ENCODE data around the gene RBM39.
"Not testable (repeated sequence)": the region's sequence is repeated elsewhere in the genome, so short reads cannot be mapped to it uniquely, and the experiment has no call there.

RBM39 gene

DNA sequence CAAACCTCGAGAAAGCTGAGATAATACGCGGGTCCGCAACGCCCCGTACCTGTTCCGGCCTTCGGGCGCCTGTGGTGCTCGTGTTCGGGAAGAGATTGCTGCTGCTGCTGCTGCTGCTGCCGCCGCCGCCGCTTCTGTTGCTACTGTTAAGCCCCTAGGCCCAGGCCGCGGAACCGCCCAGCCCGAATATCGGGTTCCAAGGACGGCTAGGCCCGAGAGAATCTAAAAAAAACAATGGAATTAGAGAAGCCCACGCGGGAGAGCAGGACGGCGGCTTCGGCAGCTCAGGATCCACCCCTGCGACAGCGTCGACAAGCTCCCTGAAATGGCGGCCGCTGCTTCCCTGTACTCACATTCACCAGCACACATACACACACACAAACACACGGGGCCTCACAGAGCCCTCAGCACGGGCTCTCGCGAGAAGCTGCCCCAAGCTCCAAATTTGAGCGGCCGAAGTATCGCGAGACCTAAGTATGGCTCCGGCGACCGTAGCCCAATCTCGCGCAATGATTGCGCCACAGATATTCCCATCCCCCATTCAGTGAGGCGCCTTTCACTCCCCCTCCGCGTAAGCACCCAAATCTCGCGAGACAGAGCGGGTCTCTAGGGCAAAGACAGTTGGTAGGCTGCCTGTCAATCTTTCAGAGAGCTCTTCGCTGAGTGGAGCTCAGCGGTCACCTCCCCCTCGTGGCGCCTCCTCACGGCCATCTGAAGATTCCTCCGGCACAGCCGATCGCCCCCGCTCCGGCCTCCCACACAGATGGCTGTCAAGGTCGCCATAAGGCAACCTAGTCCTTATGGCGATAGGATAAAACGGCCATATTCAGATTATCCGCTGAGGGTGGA, at the start of gene RBM39:
RBM39 (minus strand) TSS at position 369 of the 849 bp plus-strand sequence. CDS start 1,386 bp downstream, outside the sequence.
- DNase-seq, result peak; percentile 91 to 97 (median 97)

GRCh38 chr20:35791821-35792220, 49.8 kb upstream of the RBM39 start:
- no peak for DNase-seq

- no peak for DNase-seq
Observed at GRCh38 chr20:35791097-35791496, 49.0 kb upstream of the RBM39 start.

- no peak for DNase-seq
Observed at GRCh38 chr20:35788796-35789195, 46.7 kb upstream of the RBM39 start.

- not testable (repeated sequence) for DNase-seq
Observed at GRCh38 chr20:35785541-35785940, 43.5 kb upstream of the RBM39 start.

DNA sequence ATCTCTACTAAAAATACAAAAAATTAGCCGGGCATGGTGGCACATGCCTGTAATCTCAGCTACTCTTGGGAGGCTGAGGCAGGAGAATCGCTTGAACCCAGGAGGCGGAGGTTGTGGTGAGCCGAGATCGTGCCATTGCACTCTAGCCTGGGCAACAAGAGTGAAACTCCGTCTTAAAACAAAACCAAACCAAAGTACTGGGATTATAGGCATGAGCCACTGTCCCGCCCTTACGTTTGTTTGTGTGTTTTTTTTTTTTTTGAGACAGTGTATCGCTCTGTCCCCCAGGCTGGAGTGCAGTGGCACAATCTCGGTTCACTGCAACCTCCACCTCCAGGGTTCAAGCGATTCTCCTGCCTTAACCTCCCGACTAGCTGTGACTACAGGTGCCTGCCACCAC, 41.8 kb upstream of the RBM39 start:
- DNase-seq, result not testable (repeated sequence)

GRCh38 chr20:35776513-35777101, 34.5 kb upstream of the RBM39 start:
- DNase-seq, result no peak

DNA sequence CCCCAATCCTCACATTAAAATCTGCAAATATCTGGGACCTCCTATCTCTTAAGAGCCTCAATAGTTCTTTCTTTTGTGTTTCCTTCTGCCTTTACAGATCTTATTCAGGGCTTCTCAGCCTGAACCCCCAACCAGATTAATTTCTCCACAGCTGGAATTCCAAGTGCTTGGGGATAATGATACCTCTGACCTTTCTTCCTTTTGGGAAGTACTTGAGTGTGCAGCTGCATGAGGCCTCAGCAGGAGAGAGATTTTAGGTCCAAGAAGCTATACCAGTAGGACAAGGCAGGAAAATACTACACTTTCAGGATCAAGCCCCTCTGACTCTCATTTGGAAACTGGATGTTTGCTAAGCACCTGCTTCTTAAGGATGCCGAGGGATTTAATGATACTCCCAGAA, 32.3 kb upstream of the RBM39 start:
- no peak for DNase-seq

DNA sequence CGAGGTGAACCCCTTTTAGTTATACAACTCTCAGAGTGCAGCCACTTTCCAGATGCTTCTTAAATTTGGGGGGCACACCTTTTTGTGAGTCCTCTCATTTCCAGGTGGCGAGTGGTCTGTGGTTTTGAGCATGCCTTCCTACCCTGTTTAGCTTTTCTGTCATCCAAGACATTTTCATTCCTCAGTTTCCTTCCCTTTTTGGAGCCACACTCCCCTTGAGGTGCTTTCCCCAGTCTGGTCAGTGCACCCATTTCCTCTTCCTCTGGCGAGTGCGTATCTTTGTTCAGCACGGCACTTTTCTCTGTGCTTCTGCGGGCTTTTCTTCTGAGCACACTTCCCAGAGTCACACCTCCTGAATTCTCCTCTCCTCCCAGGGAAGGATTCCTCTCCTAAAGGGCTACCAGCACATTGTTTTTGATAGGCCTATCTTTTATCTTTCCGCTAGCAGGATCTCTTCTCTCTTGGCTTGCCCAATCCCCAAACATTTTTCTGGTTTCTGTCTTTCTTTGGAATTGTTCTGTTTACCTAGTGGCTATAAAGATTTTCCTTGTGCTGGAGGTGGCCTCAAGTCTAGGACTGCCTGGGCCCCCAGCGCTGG, 31.2 kb upstream of the RBM39 start:
- no peak for DNase-seq

DNA sequence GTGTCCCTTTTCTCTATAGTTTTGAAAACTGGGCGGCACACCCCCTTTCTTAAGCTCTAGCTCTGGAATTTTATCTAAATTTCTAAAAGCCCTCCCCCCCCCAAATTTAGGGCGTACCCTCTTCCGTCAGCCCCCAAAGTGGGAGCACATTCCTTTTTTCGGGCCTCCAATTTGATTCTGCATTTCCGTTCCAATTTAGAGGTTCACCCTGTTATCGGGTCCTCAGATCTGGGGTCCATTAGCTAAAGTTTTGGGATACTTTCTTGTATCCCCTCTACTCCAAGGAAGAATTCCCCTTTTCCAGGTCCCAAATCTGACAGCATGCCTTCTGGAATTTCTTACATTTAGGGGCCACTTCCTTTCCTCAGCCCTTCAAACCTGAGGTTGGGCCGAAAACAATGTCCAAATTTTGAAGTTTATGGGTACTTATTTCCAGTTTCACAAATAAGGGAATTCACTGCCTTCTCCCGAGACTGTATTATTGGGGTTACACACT, 30.6 kb upstream of the RBM39 start:
- no peak for DNase-seq

DNA sequence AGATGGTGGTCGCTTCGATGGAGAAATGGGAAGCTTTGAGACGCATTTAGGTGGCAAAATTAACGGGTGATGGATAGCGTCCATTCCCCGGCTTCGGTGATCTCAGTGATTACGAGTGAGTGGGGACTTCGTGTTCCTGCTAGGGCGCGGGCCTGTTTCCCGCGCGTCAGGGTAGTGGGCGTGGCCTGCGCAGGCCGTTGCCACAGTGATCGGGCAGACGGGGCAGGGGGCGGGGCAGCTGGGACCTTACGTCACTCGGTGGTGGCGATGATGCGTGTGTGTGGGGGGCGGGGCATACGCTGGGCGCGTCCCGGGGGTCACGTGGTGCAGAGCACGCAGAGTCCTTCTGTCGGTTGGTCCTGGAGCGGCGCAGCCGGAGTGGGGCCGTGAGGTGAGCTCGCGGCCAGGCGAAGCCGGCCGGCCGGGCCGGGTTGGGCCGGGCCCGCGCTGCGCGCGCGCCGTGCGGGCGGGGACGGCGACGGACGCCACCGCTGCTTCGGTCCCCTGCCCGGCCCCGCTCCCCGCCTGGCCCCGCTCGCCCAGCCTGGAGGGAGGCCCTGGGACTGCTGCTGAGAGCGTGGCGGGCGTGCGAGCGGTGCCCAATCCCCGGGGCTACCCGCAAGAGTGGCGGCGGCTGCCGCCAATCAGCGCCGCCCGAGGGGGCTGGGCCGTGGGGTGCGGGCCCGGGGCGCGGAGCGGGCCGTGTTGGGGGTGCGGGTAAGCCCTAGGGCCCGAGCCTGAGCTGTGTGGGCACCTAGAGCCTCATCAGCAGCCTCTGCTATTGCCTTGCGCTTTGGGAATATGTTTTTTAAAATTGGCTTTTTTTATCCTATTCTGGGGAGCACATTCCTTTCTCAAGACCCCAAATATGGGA, 29.9 kb upstream of the RBM39 start, which contains the start of gene PHF20:
PHF20 (plus strand) TSS at position 327 of the 874 bp plus-strand sequence. CDS start 29,508 bp downstream, outside the sequence.
- peak; percentile 97 to 99 (median 98) for DNase-seq

- DNase-seq, result no peak
Observed at GRCh38 chr20:35771367-35771688, 29.3 kb upstream of the RBM39 start.

DNA sequence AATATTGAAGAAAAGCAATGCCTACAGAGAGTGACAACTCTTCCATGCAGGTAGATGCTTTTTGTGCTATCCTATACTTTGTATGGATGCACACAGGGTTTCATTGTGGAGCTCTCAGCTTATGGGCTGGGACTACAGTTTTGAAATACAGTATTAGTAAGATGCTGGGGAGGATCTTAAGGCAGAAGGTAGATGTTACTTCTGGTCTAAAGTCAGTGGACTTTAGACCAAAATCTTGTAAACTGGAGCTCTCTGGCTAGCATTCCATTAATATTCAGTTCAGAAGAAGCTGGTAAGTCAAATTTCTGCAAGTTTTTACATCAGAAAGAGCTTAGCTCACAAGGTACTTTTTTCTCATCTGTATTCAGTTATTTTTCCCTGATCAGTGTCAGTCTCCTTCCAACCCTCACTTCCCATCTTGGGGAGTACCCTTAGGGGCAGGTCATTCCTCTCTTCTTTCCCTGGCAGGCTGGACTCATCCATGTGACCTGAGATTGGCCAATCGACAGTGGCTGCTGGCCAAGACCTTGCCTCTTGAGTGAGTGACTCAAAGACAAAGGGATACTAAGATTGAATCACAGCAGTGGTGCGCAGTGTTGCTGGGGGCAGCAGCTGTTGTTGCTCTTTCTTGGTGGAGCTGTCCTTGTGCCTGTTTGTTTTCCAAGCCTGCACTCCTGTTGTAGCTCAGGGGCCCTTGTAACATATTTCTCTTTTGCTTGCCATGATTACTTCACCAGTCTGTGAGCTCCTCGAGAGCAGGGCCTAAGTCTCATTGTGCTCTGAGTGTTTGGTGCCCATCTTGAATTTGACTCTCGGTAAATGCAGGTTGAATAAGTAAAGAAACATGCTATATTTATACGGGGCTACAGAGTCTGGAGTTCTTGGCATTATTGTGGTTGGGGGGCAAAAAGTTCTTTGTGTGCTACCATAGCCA, 26.9 kb upstream of the RBM39 start:
- no peak for DNase-seq

DNA sequence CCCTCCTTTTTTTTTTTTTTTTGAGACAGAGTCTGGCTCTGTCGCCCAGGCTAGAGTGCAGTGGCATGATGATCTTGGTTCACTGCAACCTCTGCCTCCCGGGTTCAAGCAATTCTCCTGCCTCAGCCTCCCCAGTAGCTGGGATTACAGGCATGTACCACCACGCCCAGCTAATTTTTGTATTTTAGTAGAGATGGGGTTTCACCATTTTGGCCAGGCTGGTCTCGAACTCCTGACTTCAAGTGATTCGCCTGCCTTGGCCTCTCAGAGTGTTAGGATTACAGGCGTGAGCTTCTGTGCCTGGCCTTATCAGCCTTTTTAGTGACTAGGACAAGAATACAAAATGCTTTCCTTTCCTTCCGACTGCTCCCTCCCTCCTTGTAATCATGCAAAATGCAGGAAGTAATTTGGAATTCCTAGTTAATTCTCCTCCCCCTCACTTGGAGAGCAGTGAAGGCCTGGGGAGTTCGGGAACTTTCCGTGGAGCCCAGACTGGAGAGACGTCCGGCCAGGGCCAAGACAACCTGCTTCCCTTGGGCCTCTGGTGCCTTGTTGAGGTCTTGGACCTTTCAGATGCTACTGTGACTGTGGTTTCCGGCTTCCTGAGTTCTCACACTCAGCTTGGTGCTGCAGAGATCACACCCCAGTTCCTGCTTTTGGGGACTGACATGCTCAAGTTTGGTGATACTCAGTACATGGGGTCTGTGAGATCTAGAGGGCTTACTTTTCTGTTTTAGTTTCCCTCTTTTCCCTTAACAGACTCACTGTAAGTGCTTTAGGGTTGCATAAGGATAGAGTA, 25.8 kb upstream of the RBM39 start:
- DNase-seq, result peak in 2 of 4 experiments; percentile 44

GRCh38 chr20:35766843-35767242, 24.8 kb upstream of the RBM39 start:
- DNase-seq, result no peak

- not testable (repeated sequence) for DNase-seq
Observed at GRCh38 chr20:35764936-35765335, 22.9 kb upstream of the RBM39 start.

DNA sequence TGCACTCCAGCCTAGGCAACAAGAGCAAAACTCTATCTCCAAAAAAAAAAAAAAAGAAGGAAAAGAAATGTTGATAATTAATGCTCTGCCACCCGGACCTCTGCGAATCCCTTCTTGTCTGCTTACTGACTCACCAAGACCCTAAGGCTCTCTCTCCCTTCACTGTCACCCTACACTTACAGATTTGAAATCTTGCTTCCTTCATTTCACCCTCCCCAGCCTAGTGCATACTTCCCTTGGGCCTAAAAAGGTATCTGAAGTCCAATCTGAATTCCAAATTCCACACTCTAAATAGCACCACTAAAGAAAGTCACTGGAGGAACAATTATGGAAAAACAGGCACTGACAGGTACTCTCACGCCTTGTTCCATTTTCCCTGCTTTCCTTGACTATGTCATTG, 20.4 kb upstream of the RBM39 start:
- DNase-seq, result no peak

DNA sequence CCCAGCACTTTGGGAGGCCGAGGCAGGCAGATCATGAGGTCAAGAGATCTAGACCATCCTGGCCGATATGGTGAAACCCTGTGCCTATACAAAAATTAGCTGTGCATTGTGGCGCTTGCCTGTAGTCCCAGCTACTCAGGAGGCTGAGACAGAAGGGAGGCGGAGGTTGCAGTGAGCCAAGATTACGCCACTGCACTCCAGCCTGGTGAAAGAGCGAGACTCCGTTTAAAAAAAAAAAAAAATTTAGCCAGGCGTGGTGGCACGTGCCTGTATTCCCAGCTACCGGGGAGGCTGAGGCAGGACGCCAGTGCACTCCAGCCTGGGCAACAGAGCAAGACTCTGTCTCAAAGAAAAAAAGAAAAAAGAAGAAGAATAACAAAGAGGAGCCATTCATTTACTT, 19.5 kb upstream of the RBM39 start:
- DNase-seq, result not testable (repeated sequence)

- no peak for DNase-seq
Observed at GRCh38 chr20:35757098-35757705, 15.1 kb upstream of the RBM39 start.

DNA sequence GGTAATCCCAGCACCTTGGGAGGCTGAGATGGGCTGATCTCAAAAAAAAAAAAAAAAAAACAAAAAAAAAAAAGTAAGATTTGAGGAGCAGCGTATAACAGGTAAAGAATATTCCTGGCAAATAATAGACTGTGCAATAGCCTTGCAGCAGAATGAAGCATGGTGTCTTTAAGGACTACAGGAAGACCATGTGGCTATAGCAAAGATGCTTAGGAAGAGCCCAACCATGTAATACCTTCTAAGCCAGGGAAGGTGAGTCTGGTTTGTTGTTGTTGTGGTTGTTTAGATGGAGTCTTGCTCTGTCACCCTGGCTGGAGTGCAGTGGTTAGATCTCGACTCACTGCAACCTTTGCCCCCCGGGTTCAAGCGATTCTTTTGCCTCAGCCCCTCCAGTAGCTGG, 14.3 kb upstream of the RBM39 start:
- DNase-seq, result no peak

Measured in activated naive CD4-positive, alpha-beta T cell (primary cell).